GM23248 (cell line): ENCODE measurements around the gene SALL4. TPM values are rescaled to one million over a fixed set of nuclear protein-coding genes. Genes with fewer than 3 reads are reported as not detected.
A peak's percentile ranks its signal among the peaks of the same experiment; 100 is the strongest.
"Not testable (repeated sequence)": the region's sequence is repeated elsewhere in the genome, so short reads cannot be mapped to it uniquely, and the experiment has no call there.

ENCODE experiments used
- DNase-seq: peaks from one replicate; pipeline ENCODE4 v3.0.0-alpha.2; 2015
- H2AFZ ChIP-seq: fragments of 200-600 bp; sonication (generic); 2 replicates; pipeline ENCODE4 v1.6.1; 2016; ENCODE audit warnings: antibody characterized with exemption
- H3F3A ChIP-seq: fragments of 200-600 bp; sonication (generic); 2 replicates; pipeline ENCODE4 v1.6.1; 2016; ENCODE audit warnings: mild to moderate bottlenecking, antibody characterized with exemption, mixed run types; ENCODE audit not compliant: insufficient read depth
- H3K27ac ChIP-seq: fragments of 200-600 bp; sonication (generic); 2 replicates; pipeline ENCODE4 v1.5.1; 2016; ENCODE audit warnings: mild to moderate bottlenecking
- H3K27me3 ChIP-seq: fragments of 200-600 bp; sonication (generic); replicated peaks from 2 replicates; pipeline ENCODE4 v1.6.1; 2016; ENCODE audit warnings: mild to moderate bottlenecking; ENCODE audit not compliant: insufficient read depth
- H3K36me3 ChIP-seq: fragments of 200-600 bp; sonication (generic); 2 replicates; pipeline ENCODE4 v1.6.1; 2016; ENCODE audit warnings: low read depth, mild to moderate bottlenecking
- H3K4me1 ChIP-seq: fragments of 200-600 bp; sonication (generic); 2 replicates; pipeline ENCODE4 v1.6.1; 2016; ENCODE audit warnings: mild to moderate bottlenecking; ENCODE audit not compliant: insufficient read depth
- H3K4me2 ChIP-seq: fragments of 200-600 bp; sonication (generic); one replicate; pipeline ENCODE4 v1.6.1; 2016; ENCODE audit warnings: mild to moderate bottlenecking; ENCODE audit not compliant: unreplicated experiment
- H3K4me3 ChIP-seq: fragments of 200-600 bp; sonication (generic); 2 replicates; pipeline ENCODE4 v1.5.1; 2016; ENCODE audit warnings: mild to moderate bottlenecking
- H3K79me2 ChIP-seq: fragments of 200-600 bp; sonication (generic); 2 replicates; pipeline ENCODE4 v1.6.1; 2016; ENCODE audit warnings: mild to moderate bottlenecking; ENCODE audit not compliant: insufficient read depth
- H3K9ac ChIP-seq: fragments of 200-600 bp; sonication (generic); 2 replicates; pipeline ENCODE4 v1.6.1; 2016; ENCODE audit warnings: mild to moderate bottlenecking
- H3K9me2 ChIP-seq: fragments of 200-600 bp; sonication (generic); 2 replicates; pipeline ENCODE4 v1.6.1; 2016; ENCODE audit warnings: mixed run types, mild to moderate bottlenecking, moderate library complexity; ENCODE audit not compliant: insufficient read depth
- H3K9me3 ChIP-seq: fragments of 200-600 bp; sonication (generic); one replicate; pipeline ENCODE4 v1.6.1; 2017; ENCODE audit warnings: low read depth
- H4K20me1 ChIP-seq: fragments of 200-600 bp; sonication (generic); 2 replicates; pipeline ENCODE4 v1.6.0; 2016; ENCODE audit not compliant: insufficient read depth
- EZH2 ChIP-seq: fragments of 200-600 bp; sonication (generic); IDR thresholded peaks from 2 replicates; pipeline ENCODE4 v1.6.1; 2018; ENCODE audit warnings: antibody characterized with exemption, mild to moderate bottlenecking; ENCODE audit not compliant: insufficient read depth, poor library complexity, severe bottlenecking
- EZH2phosphoT487 ChIP-seq: fragments of 200-600 bp; sonication (generic); IDR thresholded peaks from 2 replicates; pipeline ENCODE4 v1.6.1; 2018; ENCODE audit warnings: antibody characterized with exemption, moderate library complexity, mild to moderate bottlenecking, low read depth; ENCODE audit not compliant: insufficient read depth
- WGBS, 2 experiments: methylation state at CpG; one replicate each; pipeline ENCODE4 v1.1.6; 2015 to 2017; ENCODE audit warnings: low lambda C conversion rate in 2 of 2, low coverage in 1 of 2; ENCODE audit errors: missing lambda C conversion rate in 2 of 2; 5-methylcytosine and 5-hydroxymethylcytosine counted together
- in situ Hi-C: fragments of 300-500 bp; cut with MboI; formaldehyde crosslinking; loops from 2 replicates; pipeline ENCODE4 v1.15.0; 2020
- polyA plus RNA-seq: library from polyadenylated mRNA; unstranded; fragments of >200 nt; fragmentation: Nextera tagmentation; extraction: Ambion mirVana; gene quantifications from 2 replicates; pipeline ENCODE4 v1.2.1, GENCODE V29; 2016
- total RNA-seq: library from RNA; depleted of rRNA; stranded (reverse); fragments of >200 nt; shearing (Covaris generic); gene quantifications from 2 replicates; pipeline ENCODE4 v1.2.3, GENCODE V29; 2014

Gene SALL4
- total and polyA plus RNA-seq, 2 experiments from 2014 or later = not detected

GRCh38 chr20:51756653-51757052, 45.7 kb downstream of the SALL4 start:
- no peak overlapping the region for H3K9ac ChIP-seq
- H3K4me1 ChIP-seq = peaks cover 16% of the 10 kb centered on the region
- peaks cover 75% of the 10 kb centered on the region for H3K79me2 ChIP-seq
- in situ Hi-C loops = no loop called here
- no peak overlapping the region for H3K27ac ChIP-seq
- H2AFZ ChIP-seq = no peak overlapping the region
- WGBS, 2 experiments = 97 to 99% methylated on average over 3 of the region's 3 CpGs
- no peak overlapping the region for H3K4me3 ChIP-seq
- no peak for DNase-seq
- no peaks in the 10 kb centered on the region for H3K36me3 ChIP-seq
- H4K20me1 ChIP-seq = no peaks in the 10 kb centered on the region
- H3K9me3 ChIP-seq = no peaks in the 10 kb centered on the region
- TF ChIP-seq EZH2 (no peak), EZH2phosphoT487 (no peak)
- H3K27me3 ChIP-seq = no peaks in the 10 kb centered on the region
- H3F3A ChIP-seq = peaks cover 19% of the 10 kb centered on the region
- no peaks in the 10 kb centered on the region for H3K9me2 ChIP-seq
- H3K4me2 ChIP-seq = no peak overlapping the region

GRCh38 chr20:51753220-51753619, 49.1 kb downstream of the SALL4 start:
- in situ Hi-C loops, H3K36me3 ChIP-seq, H3K4me2 ChIP-seq, H3K4me3 ChIP-seq, H4K20me1 ChIP-seq, DNase-seq, H3K9me2 ChIP-seq, H3K27me3 ChIP-seq, H3K9ac ChIP-seq, H3K9me3 ChIP-seq, H2AFZ ChIP-seq: not testable (repeated sequence)
- WGBS, 2 experiments = 92 to 96% methylated on average over 8 of the region's 8 CpGs
- Histone ChIP-seq H3K79me2 (peaks cover 64% of the 10 kb centered on the region), H3K27ac (peak overlapping the region; percentile 97), H3F3A (peaks cover 33% of the 10 kb centered on the region), H3K4me1 (peaks cover 41% of the 10 kb centered on the region)

DNA sequence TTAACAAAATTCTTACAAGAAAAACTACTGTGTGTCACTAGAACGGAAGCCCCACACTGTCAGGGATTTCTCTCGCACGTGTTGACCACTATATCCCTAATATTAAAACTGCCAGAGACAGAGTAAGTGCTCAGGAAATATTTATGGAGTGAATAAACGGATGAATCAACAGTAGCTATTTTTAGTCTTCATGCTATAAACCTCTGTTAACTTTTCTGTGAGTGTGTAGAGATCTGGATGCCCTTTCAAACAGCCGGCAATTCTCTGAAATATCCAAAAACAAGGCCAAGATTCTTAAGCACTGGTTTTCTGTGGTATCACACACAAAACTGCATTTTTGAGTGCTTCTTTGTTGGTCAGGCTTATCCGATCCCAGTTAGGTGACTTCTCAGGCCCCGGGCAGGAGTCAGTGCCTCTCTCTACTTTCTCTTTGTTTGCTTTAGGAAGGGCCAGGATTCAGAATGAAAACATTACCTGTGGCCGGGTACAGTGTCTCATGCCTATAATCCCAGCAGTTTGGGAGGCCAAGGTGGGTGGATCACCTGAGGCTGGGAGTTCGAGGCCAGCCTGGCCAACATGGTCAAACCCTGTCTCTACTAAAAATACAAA, 49.9 kb downstream of the SALL4 start:
- Histone ChIP-seq H4K20me1 (no peaks in the 10 kb centered on the region), H3K27me3 (no peaks in the 10 kb centered on the region), H3F3A (peaks cover 33% of the 10 kb centered on the region), H3K4me2 (peak overlapping the region; percentile 87), H3K9me3 (no peaks in the 10 kb centered on the region), H3K4me3 (peak overlapping the region; percentile 67), H3K4me1 (peaks cover 41% of the 10 kb centered on the region), H3K79me2 (peaks cover 61% of the 10 kb centered on the region), H3K36me3 (no peaks in the 10 kb centered on the region), H3K9me2 (no peaks in the 10 kb centered on the region), H3K9ac (peak overlapping the region; percentile 76), H2AFZ (peak overlapping the region; percentile 40; the same call in 1 of the 2 replicates), H3K27ac (peak overlapping the region; percentile 97)
- no peak for TF ChIP-seq EZH2phosphoT487
- no peak for TF ChIP-seq EZH2
- DNase-seq = peak; percentile 90
- in situ Hi-C loops = no loop called here
- WGBS, 2 experiments = 13 to 14% methylated on average over 9 of the region's 9 CpGs

GRCh38 chr20:51750770-51751388, 51.4 kb downstream of the SALL4 start:
- peak overlapping the region; percentile 97 for H3K27ac ChIP-seq
- H3K36me3 ChIP-seq = no peaks in the 10 kb centered on the region
- in situ Hi-C loops = no loop called here
- DNase-seq = peak; percentile 21
- peak overlapping the region; percentile 18; the same call in 1 of the 2 replicates for H2AFZ ChIP-seq
- H3K9ac ChIP-seq = peak overlapping the region; percentile 77
- H3K4me3 ChIP-seq = peak overlapping the region; percentile 14; the same call in 1 of the 2 replicates
- peaks cover 41% of the 10 kb centered on the region for H3K4me1 ChIP-seq
- WGBS, 2 experiments = 73% methylated on average over 10 of the region's 10 CpGs
- H3K27me3 ChIP-seq = no peaks in the 10 kb centered on the region
- peak overlapping the region; percentile 29 for H3K4me2 ChIP-seq
- H3K9me2 ChIP-seq = no peaks in the 10 kb centered on the region
- TF ChIP-seq EZH2phosphoT487 (no peak), EZH2 (no peak)
- H3K79me2 ChIP-seq = peaks cover 51% of the 10 kb centered on the region
- peaks cover 33% of the 10 kb centered on the region for H3F3A ChIP-seq
- H3K9me3 ChIP-seq = no peaks in the 10 kb centered on the region
- no peaks in the 10 kb centered on the region for H4K20me1 ChIP-seq
